ENCODE results near the gene NECTIN1.
"Not testable (repeated sequence)": the region's sequence is repeated elsewhere in the genome, so short reads cannot be mapped to it uniquely, and the experiment has no call there.

Gene NECTIN1

DNA sequence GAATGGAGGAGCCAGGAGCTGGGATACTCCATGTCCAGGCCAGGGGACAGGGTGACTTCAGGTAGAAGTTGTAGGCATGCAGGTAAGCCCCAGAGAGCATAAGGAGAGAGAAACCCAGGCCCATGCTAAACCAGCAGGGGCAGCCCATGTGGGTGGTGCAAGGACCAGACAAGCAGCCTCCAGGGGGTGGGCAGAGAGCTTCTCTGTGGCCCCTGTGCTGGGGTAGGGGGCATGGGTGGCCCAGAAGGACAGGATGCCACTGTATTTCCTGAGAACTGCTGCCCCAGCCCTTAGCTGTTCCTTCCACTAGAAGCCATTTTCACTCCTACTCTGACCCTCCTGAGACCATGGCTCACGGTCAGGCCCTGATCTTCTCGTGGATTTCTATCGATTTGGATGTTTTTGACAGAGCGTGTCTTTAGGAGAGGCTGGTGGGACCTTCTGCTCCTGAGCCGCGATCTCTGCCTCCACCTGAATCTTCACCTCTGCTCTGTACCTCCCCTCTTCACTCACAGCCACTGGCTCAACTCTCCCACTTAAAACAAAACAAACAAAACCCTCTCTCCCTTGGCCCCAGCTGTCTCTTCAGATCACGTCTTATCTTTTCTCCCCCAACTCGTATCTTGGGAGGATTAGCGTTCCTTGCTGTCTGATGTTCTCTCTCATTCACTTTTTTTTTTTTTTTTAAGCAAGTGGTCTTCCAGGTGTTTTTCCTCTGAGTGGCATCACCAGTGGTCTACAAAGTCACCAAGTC lies 112.2 kb downstream of the NECTIN1 start:
- DNase-seq (ENCODE audit: low spot score): no peak

DNA sequence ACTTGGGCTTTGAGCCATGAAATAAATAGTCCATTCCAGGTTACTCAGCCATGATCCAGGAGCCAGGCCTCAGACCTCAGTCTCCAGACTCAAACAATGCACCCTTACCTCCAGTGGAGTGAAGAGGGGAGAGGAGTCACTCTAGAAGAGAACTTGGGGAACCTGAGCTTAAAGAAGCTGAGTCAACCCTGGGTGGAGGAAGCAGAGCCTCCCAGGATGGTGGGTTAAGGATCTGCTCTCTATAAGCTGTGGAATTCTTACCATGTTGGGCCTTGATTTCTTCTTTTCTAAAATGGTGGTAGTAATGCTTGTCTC lies 113.2 kb downstream of the NECTIN1 start:
- no peak for DNase-seq (ENCODE audit: low spot score)

DNA sequence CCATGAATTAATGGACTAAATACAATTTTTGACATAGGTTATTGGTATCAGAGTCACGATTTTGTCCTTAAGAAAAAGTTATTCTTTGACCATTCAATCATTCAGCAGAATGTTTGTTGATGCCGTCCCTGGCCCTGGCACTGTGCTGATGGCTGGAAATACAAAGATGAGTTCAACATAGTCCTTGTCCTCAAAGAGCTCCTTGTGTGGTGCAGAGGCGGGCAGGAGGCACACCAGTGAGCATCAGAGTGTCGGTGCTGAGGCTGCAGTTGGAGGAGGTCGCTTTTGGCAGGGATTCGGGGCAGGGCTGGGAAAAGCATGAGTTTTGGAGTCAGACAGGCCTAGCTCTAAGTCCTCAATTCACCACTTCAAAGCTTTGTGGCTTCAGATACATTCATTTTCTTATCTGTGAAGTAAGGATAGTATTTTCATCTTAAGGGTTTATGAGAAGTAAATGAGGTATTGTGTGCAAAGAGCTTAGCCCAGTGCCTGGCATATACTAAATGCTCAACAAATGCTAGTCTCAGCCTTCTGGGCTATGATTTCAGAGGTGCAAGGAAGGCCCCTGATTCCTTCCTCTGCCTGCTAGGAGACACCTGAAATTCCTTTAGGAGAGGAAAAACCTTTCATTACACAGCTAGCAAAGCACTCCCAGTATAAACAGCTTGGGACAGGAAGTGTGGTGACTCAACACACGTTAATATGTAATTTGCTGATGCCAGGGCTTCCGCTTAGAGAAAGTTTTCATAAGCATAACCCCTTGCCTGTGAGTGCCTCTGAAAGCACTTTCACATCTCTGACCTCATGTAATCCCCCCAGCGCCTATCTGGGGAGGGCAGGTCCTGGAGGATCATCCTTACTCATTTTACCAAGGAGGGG lies 113.8 kb downstream of the NECTIN1 start:
- peak; percentile 92 for DNase-seq (ENCODE audit: low spot score)

DNA sequence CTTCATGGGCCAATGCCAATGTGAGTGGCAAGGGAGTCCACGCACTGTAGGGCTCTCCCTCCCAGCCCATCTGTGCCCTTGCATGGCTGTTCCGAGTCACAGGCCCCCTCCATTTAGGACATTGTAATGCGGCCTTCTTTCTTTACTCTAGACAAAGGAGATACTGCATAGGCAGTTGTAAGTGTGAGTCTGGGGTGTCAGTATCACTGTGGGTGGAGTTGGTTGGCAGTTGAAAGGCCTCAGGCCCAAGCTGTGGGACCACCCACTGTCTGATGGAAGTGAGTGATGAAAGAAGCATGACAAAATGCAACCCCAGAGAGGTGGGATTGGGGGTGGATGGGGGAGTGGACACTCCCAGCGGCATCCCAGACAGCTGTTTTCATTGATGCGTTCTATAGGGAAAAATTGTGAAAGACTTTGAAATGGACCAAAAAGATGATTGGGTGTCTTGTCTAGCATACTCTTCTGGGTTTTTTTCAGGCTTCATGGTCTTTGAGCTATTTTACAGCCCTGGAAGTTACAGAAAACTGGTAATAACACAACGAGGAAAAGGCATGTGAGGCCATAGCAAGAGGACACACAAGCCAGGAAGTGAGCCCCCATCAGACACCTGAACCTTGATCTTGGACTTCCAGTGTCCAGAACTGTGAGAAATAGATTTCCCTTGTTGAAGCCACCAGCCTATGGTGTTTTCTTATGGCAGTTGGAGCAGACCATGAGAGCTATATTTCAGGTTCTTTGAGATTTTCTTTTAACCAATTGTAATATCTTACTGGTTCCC lies 114.6 kb downstream of the NECTIN1 start:
- DNase-seq (ENCODE audit: low spot score): no peak

DNA sequence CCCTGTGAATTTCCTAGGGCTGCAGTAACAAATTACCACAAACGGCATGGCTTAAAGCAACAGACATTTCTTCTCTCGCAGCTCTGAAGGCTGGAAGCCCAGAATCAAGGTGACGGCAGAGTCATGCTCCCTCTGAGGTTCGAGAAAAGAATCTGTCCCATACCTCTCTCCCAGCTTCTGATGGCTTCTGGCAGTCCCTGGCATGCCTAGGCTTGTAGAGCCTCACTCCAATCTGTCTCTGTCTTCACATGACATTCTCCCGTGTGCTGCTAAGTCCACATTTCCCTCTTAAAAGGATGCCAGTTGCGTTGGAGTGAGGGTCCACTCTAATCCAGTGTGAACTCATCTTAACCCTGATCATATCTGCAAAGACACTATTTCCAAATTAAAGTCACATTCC lies 116.2 kb downstream of the NECTIN1 start:
- DNase-seq (ENCODE audit: low spot score): no peak

DNA sequence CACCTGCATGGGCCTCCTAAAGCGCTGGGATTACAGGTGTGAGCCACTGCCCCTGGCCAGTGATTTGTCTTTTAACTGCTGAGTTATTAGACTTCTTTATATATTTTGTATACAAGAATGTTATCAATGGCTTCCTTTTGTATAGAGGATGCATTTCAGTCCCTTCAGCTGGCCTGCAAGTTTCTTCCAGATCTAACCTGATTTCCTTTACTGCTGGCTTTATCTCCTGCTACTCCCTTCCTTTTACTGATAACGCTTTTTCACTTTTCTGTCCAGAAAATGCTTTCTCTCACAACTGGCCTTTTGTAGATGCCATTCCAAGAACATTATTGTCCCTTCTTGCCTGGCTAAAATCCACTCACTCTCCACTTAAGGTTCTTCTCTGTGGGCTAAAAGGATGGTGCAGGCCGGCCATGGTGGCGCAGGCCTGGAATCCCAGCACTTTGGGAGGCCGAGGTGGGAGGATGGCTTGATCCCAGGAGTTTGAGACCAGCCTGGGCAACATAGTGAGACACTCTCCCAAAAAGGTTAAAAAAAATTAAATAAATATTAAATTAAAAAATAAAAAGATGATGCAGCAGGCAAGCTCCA lies 118.1 kb downstream of the NECTIN1 start:
- DNase-seq (ENCODE audit: low spot score): no peak

DNA sequence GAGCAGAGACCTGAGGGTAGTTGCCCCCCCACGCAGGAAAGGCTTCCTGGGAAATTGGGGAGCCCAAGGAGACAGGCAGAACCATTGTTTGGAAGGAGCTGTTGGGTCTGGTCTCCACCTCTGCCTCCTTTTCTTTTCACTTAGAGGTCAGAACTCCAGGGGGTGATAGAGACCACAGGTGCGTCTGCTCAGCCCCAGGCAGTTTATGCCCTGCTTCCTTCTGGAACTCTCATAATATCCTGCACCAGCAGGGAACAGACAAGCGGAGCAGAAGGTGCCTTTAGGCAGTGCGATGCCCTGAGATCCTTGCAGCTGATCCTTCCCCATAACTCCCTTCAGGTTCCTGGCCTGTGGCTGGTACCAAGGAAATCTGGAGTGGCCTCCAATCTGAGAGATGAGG lies 120.2 kb downstream of the NECTIN1 start:
- peak; percentile 54 for DNase-seq (ENCODE audit: low spot score)

DNA sequence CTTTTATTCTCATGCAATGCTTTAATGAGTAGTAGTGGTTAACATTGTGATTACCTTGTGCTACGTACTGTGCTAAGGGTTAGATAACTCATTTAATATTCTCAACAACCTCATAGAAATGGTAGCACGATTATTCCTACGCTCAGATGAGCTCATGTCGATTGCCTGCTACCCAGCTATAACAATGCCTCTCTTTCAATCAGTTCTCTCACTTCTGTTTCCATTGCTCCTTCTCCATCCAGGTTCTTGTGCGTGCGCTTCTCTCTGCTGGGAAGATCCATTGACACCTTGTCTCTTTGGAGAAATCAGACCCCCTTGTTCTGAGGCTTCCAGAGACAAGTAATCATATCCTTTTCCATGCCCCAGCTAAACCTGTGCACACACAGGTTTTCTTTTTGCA lies 120.8 kb downstream of the NECTIN1 start:
- peak; percentile 86 for DNase-seq (ENCODE audit: low spot score)

DNA sequence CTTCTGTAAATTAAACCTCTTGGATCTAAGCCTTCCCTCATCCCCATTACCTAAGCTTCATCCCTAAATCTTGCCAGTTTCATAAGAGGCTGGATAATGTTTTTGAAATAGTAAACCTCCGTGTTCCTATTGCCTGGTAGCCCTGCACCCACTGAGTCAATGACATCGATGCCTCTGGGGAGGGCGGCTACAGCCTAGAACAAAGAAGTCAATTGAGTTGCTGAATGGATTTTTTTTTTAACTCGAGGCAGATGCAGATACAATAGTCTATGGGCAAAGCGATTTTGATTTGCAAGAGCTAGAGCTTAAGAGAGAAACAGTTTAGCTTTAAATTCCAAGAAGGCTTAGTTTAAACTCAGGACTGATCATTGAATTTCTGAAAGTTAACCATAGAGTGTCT lies 121.3 kb downstream of the NECTIN1 start:
- peak; percentile 96 for DNase-seq (ENCODE audit: low spot score)

DNA sequence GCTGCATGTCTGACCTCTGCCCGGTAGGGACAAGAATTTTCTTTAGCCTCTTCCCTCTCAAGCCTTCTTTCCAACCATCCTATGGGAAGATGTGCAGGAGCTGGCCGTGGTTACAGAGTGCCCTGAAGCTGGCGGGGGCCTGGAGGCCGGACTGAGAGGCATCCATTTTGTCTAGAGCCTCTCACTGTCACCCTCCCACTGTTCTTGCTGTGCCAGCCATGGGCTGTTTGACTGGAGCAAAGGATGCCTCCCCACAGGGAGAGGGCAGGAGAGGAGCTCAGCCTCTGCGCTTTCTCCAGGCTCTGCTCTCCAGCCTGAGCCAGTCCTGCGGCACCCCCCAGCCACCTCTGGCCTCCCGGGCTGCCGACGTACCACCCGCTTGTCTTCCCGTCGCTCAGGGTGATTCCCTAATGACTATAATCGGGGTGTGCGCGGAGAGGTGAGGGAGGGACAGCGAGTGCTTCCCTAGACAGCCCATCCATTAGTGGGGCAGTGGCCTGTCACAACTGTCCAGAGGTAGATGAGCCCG lies 123.8 kb downstream of the NECTIN1 start:
- DNase-seq (ENCODE audit: low spot score): no peak

DNA sequence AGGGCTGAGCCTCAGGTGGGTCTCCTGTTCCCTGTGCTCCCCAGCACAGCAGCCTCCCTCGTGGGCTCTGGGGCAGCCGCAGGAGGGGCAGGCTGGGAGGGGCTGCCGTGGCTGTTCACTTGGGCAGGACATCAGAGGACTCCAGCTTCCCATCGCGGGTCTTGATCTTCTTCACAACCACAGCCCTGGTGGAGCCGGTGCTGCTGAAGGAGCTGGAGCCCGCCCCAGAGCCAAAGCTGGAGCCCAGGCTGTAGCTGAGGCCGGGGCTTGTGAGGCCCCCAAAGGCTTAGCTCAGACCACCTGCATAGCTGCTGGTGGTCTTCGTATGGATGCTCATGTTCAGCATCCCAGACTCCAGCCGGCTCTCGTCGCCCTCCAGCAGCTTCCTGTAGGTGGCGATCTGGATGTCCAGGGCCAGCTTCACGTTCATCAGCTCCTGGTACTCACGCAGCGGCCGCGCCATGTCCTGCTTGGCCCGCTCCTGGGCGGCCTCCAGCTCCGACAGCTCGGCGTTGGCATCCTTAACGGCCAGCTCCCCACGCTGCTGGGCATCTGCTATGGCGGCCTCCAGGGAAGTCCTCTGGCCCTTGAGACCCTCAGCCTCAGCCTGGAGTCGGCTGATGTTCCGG lies 126.1 kb downstream of the NECTIN1 start:
- DNase-seq (ENCODE audit: low spot score): no peak

DNA sequence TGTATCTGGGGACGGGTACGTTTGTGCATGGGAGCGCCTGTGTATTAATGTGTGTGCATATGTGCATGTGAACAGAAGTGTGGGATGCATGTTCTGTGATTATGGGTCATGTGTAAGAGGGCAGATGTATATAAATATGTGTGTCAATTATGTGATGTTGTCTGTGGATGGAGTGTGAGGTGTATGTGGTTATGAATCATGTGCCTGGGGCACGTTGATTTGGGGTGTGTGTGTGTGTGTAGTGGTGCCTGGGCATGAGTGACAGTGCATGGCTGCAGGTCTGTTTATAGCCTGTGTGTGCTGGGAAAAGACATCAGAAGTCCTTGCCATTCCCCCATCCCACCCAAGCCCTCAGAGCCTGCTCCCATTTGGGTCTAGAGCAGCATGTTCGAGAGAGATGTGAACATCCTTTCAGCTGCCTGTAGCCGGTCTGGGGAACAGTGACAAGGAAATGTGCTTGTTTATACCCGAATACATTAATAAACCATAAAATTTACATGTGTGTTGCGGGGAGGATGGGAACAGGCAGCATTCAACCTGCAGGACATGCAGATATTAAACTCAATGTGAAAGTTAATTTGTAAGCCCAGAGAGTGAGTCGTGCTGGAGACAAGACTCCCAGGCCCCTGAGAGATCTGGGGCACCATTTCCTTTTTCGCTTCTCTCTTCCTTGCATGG lies 129.0 kb downstream of the NECTIN1 start:
- no peak for DNase-seq (ENCODE audit: low spot score)

DNA sequence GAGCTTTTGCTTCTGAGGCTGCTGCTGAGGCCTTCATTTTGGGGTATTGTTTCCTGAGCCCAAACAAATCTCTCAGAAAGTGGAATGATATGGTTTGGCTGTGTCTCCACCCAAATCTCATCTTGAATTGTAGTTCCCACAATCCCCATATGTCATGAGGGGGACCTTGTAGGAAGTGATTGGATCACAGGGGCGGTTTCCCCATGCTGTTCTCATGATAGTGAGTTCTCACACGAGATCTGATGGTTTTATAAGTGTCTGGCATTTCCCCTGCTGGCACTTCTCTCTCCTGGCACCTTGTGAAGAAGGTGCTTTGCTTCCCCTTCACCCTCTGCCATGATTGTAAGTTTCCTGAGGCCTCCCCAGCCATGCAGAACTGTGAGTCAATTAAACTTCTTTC lies 133.1 kb downstream of the NECTIN1 start:
- DNase-seq (ENCODE audit: low spot score): not testable (repeated sequence)

DNA sequence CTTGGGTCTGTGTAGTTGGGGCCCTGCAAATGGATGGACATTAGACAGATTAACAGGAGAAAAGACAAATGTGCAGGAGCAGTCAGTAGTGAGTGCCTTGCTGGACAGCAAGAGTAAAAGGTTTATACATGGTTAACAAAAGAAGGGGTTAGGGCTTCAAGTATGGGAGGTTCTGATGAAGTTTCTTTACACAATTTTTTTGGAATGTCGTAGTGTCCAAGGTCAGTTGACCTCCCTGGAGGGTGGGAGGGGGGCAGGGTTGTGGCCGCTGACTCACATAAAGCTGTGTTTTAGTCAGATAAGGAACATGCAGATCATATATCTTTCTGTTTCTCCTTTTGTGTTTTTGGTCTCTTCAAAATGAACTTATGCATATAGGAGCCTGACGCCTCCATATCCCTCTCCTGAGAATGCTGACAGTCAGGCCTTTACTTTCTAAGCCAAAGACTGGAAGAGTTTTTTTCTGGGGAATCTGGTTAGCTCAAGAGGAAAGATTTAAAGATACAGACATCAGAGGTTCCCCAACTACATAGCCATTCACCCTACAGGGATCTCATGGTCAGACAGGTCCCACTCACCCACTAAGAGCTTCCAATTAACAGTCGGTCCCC lies 134.3 kb downstream of the NECTIN1 start:
- DNase-seq (ENCODE audit: low spot score): no peak

DNA sequence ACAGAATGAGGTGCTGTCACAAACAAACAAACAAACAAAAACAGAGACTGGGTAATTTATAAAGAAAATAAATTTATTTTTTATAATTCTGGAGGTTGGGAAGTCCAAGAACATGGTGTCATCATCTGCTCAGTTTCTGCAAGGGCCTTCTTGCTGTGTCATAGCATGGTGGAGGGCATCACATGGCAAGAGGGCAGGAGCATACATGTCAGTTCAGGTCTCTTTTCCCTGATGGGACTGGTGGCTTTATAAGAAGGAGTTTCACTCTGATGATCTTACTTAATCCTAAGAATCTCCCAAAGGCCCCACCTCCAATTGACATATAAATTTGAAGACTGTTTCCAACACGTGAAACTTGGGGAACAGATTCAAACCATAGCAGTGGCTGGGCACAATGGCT lies 135.7 kb downstream of the NECTIN1 start:
- DNase-seq (ENCODE audit: low spot score): no peak

DNA sequence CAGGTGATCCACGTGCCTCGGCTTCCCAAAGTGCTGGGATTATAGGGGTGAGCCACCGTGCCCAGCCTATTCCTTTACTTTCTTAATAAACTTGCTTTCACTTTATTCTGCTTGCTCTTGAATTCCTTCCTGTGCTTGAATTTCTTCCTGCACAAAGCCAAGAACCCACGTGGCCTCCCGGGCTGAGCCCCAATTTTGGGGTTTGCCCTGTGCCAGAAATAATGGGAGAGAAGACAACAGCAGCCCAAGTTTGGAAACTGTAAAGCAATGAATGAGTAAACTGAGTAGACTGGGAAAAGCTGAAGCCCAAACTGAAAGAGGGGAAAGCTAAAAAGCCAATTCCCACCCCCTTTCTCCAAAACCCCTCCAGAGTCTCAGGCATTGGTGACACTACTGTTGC lies 136.4 kb downstream of the NECTIN1 start:
- DNase-seq (ENCODE audit: low spot score): no peak

DNA sequence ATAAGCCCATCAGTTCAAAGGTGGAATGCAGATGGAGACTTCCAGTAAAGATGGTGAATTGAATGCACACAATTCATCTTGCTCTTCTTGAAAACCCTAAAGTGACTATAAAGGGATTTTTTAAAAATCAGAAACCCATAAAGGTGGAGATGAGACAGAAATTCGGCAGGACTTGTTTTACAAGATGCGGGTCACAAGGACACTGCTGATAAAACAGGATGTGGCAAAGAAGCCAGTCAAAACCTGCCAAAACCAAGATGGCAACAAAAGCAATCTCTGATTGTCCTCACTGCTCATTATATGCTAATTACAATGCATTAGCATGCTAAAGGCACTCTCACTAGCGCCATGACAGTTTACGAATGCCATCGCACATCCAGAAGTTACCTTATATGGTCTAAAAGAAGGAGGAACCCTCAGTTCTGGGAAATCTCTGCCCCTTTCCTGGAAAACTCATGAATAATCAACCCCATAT lies 137.1 kb downstream of the NECTIN1 start:
- no peak for DNase-seq (ENCODE audit: low spot score)

DNA sequence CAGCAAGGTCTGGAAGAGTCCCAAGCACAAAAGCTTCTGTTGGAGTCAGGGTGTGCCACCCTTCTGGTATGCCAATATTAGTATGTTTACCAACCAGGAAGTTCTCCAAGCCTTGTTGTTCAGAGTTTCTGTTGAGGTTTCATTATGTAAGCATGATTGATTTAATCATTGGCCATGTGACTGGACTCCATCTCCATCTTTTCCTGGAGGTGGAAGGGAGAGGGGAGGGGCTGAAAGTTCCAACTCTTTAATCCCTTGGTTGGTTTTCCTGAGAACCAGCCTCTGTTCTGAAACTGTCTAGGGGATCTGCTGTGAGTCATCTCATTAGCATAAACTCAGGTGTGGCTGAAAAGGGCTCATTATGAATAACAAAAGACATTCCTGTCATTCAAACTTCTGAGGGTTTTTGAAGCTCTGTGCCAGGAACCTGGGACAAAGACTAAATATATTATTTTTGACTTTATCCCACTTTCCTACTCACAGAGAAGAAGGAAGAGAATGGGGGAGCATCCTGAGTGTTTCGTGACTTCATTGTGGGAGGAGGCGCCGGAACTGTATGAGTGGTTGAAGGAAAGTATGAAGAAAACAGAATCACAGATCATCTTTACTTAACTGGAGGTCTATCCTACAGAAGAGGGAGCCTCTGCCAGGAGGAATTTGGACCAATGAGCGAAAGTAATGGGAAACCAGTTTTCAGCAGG lies 138.2 kb downstream of the NECTIN1 start:
- no peak for DNase-seq (ENCODE audit: low spot score)

DNA sequence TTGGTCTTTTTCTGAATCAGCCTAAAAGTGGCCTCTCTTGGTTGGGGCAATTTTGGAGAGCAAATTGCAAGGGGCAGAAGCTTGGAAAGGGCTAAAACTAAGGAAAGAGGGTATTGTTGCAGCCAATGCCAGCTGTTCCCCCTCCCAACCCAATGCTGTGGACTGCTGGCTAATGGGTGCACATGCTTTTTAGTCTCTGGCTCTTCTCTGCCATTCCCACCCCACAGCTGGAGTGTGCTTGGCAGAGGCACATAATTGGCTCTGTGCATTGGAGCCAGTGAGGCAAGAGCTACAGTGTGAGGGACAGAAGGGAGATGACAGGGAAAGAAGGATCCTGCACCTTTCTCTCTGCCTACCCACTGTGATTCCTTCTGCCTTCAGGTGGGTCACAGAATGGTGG lies 140.0 kb downstream of the NECTIN1 start:
- DNase-seq (ENCODE audit: low spot score): peak; percentile 91

All from globus pallidus (tissue), 1 donor.